Uterus (tissue), 4 donors: ENCODE results near the gene ZNF761. TPM values are rescaled to one million over a fixed set of nuclear protein-coding genes. Genes with fewer than 3 reads are reported as not detected.
A peak's percentile ranks its signal among the peaks of the same experiment; 100 is the strongest.
"Not testable (repeated sequence)": the region's sequence is repeated elsewhere in the genome, so short reads cannot be mapped to it uniquely, and the experiment has no call there.

ENCODE experiments used
- DNase-seq, 2 donors: peaks; one replicate each; pipeline ENCODE4 v3.0.0-alpha.2; 2019 to 2020
- H3K27ac ChIP-seq, 2 donors: fragments of 200-600 bp; sonication (generic); 1 replicate in 1 of 2; 2 replicates in 1 of 2; pipeline ENCODE4 v1.5.1; 2016 to 2018
- H3K27me3 ChIP-seq, 2 donors: fragments of 200-600 bp; sonication (generic); one replicate each; pipeline ENCODE4 v1.5.1; 2018 to 2019; ENCODE audit warnings: control low read depth in 1 of 2
- H3K36me3 ChIP-seq, 2 donors: fragments of 200-600 bp; sonication (generic); one replicate each; pipeline ENCODE4 v1.5.1; 2019; ENCODE audit warnings: control low read depth in 1 of 2
- H3K4me1 ChIP-seq, 2 donors: fragments of 200-600 bp; sonication (generic); one replicate each; pipeline ENCODE4 v1.5.1; 2018 to 2019; ENCODE audit warnings: control low read depth in 1 of 2
- H3K4me3 ChIP-seq, 2 donors: fragments of 200-600 bp; sonication (generic); 1 replicate in 1 of 2; 2 replicates in 1 of 2; pipeline ENCODE4 v1.5.1; 2018 to 2019; ENCODE audit warnings: mild to moderate bottlenecking in 1 of 2
- H3K9me3 ChIP-seq, 2 donors: fragments of 200-600 bp; sonication (generic); one replicate each; pipeline ENCODE4 v1.5.1; 2019; ENCODE audit warnings: control low read depth in 1 of 2
- POLR2A ChIP-seq, 2 donors: fragments of 450-650 bp; IDR thresholded peaks; one replicate each; pipeline ENCODE4 v1.6.1; 2016; ENCODE audit warnings: antibody characterized with exemption in 2 of 2, mild to moderate bottlenecking in 1 of 2, moderate library complexity in 1 of 2
- intact Hi-C: fragments of 100-400 bp; cut with DNase I; formaldehyde crosslinking; loops from one replicate; pipeline ENCODE4 v1.15.1; 2023; ENCODE audit warnings: low total_unique reads
- total RNA-seq, 4 donors: library from RNA; depleted of rRNA in 3 of 4; stranded (reverse); fragments of >200 nt in 3 of 4; gene quantifications; one replicate each; pipeline versions ENCODE4 v1.1.0 to v1.2.4, GENCODE V29; 2014 to 2023
- TF ChIP-seq, protein P1 (sequence below), 4 experiments: fragments of 200-600 bp in 2 of 4; fragments of 450-650 bp in 2 of 4; sonication (generic) in 2 of 4; IDR thresholded peaks; one replicate each; pipeline ENCODE4 v1.5.1; 2016 to 2019; ENCODE audit warnings: antibody characterized with exemption in 4 of 4, mild to moderate bottlenecking in 2 of 4, moderate library complexity in 1 of 4
- donor health status: DM: yes; HTN: yes; CAD: no.

ZNF761 gene
- total RNA-seq, 4 donors from 2014 or later: 4.6 to 16.3 (median 8.8) TPM

DNA sequence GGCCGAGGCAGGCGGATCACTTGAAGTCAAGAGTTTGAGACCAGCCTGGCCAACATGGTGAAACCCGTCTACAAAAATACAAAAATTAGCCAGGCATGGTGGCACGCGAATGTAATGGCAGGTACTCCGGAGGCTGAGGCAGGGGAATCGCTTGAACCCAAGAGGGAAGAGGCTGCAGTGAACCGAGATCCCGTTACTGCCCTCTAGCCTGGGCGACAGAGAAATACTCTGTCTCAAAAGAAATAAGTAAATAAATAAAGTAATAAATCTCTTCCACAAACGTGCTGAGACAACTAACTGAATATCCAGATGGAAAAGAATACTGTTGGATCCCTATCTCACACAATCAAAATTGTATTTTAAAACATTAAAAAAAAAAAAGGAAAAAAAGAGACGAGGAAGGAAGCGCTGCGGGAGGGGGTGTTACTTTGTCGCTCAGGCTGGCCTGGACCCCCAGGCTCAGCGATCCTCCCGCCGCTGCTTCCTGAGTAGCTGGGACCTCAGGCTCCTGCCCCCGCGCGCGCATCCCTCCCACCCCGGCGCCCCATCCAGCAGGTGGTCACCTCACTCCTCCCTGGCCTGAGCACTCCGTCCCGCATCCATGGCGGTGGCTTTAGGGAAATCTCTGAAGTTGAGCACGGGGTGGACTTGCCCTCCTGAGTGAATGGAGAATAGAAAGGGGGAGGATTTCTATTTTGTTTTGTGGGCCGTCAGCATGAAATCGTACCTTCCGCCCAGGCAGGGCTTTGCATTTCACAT is 35.1 kb downstream of the ZNF761 start:
- no peak for TF ChIP-seq POLR2A (IDR thresholded peaks at IDR 0.05)
- TF ChIP-seq, protein P1, sequence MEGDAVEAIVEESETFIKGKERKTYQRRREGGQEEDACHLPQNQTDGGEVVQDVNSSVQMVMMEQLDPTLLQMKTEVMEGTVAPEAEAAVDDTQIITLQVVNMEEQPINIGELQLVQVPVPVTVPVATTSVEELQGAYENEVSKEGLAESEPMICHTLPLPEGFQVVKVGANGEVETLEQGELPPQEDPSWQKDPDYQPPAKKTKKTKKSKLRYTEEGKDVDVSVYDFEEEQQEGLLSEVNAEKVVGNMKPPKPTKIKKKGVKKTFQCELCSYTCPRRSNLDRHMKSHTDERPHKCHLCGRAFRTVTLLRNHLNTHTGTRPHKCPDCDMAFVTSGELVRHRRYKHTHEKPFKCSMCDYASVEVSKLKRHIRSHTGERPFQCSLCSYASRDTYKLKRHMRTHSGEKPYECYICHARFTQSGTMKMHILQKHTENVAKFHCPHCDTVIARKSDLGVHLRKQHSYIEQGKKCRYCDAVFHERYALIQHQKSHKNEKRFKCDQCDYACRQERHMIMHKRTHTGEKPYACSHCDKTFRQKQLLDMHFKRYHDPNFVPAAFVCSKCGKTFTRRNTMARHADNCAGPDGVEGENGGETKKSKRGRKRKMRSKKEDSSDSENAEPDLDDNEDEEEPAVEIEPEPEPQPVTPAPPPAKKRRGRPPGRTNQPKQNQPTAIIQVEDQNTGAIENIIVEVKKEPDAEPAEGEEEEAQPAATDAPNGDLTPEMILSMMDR (IDR thresholded peaks at IDR 0.05): no peak
- H3K9me3 ChIP-seq: no peaks in the 10 kb centered on the region
- no peaks in the 10 kb centered on the region for H3K36me3 ChIP-seq
- H3K4me1 ChIP-seq: peaks cover 0 to 6% of the 10 kb centered on the region in 2 donors
- intact Hi-C loops: no loop called here
- H3K4me3 ChIP-seq: peak overlapping the region; percentile 56 to 61
- peak in 1 of 2 donors; percentile 27 for DNase-seq
- H3K27me3 ChIP-seq: no peaks in the 10 kb centered on the region
- H3K27ac ChIP-seq: peak overlapping the region; percentile 15 to 45

DNA sequence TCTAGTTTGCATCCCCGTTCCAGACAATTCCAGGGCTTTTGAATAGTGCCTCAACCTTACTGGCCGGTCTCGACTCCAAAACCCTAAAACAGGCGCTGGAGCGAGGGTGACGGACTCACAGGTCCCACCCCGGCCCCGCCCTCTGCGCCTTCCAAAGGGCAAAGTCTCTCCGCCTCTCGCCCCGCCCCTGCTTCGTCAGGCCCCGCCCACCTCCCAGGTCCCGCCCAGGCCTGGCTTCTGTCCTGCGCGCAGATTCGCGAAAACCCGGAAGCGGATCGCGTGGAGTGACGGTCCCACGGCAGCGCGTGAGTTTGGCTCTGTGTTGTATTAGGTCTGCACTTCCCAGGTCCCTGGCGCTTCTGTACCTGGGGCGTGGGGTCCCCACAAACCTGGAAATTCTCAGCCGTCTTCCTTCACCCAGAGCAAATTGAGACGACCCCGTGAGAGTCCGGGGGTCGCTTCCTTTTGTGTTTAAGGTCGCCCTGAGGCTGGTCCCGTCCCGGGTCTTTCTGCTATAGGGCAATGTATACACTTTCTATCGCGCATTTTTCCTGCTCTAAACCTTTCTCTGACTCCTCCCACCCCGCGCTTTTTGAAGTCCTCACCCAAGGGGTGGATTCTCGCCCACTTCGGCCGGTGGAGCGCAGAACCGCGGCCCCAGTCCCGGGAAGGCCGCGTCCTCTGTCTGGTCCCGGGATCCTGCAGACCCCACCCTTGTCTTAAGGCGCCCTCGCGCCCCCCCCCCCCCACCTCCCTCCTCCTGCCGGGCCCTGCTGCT is 35.9 kb downstream of the ZNF761 start, which contains the start of gene ZNF813:
ZNF813 (plus strand) TSS at position 249 of the 778 bp plus-strand sequence. CDS start 16,090 bp downstream, outside the sequence.
- Histone ChIP-seq H3K27ac (peak within 1 kb of the TSS; percentile 42 to 65), H3K27me3 (no peaks in the 10 kb centered on the region), H3K9me3 (no peaks in the 10 kb centered on the region), H3K36me3 (no peaks in the 10 kb centered on the region), H3K4me1 (peaks cover 0 to 6% of the 10 kb centered on the region in 2 donors), H3K4me3 (peak within 1 kb of the TSS; percentile 56 to 61)
- intact Hi-C loops: no loop called here
- DNase-seq: peak; percentile 94 to 97
- TF ChIP-seq POLR2A (IDR thresholded peaks at IDR 0.05): peak in 1 of 2 donors; percentile 44
- TF ChIP-seq, protein P1 (IDR thresholded peaks at IDR 0.05): no peak

DNA sequence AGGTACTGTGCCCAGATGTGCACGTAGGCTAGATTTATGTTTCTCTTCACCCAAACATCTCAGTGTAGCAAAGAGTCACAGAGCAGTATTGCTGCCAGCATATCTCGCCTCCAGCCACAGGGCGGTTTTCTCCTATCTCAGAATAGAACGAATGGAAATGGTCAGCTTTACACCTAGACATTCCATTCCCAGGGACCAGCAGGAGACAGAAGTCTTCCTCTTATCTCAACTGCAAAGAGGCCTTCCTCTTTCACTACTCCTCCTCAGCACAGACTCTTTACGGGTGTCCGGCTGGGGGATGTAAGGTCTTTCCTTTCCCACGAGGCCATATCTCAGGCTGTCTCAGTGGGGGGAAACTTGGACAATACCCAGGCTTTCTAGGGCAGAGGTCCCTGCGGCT is 36.8 kb downstream of the ZNF761 start:
- DNase-seq, H3K27me3 ChIP-seq, H3K36me3 ChIP-seq, H3K4me1 ChIP-seq, H3K27ac ChIP-seq, H3K9me3 ChIP-seq, intact Hi-C loops: not testable (repeated sequence)
- H3K4me3 ChIP-seq: peak overlapping the region; percentile 56 to 61

DNA sequence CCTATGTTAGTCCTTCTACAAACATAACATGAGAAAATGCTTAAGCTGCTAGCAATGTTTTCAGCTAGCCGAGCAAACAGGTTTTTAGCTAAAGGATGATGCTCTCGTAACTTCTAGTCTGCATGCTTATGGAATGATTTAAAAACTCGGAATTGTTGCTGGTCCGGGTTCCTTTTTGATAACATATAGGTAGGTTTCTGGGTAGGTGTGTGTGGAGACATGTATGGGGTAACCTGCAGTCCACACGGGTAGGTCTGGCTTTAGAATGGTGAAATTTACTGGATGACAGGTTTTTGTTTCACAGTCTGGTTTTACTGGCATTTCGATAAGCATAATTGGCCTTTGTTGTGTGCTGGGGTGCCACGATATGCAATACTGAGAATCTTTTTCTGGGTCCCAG is 40.1 kb downstream of the ZNF761 start:
- Histone ChIP-seq H3K4me3 (no peak overlapping the region), H3K4me1 (peaks cover 0 to 2% of the 10 kb centered on the region in 2 donors), H3K27ac (no peak overlapping the region), H3K9me3 (no peaks in the 10 kb centered on the region), H3K36me3 (no peaks in the 10 kb centered on the region), H3K27me3 (no peaks in the 10 kb centered on the region)
- intact Hi-C loops: no loop called here
- DNase-seq: no peak
- TF ChIP-seq POLR2A (IDR thresholded peaks at IDR 0.05): no peak
- TF ChIP-seq, protein P1 (IDR thresholded peaks at IDR 0.05): no peak

DNA sequence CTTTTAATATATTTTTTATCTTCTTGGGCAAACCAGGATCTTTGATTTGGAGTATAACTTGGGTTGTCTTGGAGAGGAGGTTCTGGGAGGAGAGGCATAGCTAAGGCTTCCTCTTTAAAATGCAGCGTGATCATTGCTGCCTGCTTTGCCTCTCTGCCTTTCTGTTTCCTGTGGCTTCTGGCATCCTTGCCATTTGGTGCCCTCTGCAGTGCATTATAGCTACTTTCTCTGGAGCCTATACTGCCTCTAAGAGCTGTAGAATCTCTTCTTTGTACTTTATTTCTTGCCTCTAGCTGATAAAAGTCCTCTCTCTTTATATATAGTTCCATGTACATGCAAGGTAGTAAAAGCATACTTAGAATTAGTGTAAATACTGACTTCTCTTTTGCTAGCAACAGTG is 43.0 kb downstream of the ZNF761 start:
- H3K4me3 ChIP-seq, H3K27ac ChIP-seq, H3K27me3 ChIP-seq, intact Hi-C loops, H3K36me3 ChIP-seq, DNase-seq, H3K4me1 ChIP-seq, H3K9me3 ChIP-seq: not testable (repeated sequence)

DNA sequence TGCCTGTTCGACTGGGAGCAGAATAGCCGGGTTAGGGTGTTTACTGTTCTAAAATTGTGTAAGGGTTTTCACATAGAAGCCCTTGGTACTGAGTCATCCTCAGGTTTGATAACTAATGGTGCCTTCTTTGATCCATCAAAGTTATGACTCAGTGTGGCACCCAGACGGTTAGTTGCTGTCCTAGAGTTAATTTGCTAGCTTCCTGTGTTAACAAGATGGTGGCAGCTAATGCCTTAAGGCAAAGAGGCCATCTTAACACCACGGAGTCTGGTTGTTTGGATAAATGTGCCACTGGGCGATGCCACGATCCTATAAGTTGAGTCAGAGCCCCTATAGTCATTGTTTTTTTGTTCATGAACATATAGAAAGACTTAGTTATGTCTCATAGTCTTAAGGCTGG is 43.7 kb downstream of the ZNF761 start:
- H3K27ac ChIP-seq, DNase-seq, H3K27me3 ChIP-seq, H3K4me1 ChIP-seq, H3K4me3 ChIP-seq, H3K9me3 ChIP-seq, H3K36me3 ChIP-seq, intact Hi-C loops: not testable (repeated sequence)

DNA sequence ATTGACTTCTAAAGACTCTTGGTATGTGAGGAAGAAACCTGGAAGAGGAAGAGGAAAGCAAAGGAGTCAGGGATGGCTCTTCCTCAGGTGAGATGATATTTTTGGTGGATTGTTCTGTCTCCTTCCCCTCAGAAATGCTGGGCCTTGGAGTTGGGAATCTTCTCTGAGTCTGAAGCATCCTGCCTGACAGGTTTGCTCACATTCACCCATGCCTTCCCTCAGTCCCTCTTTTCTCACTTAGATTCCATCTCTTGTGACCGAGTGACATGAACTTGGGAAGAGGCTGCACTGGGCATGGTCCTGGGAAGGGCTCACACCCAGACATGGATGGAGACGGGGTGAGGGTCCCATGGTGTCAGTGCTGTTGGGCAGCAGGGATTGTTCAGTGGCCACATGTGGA is 52.0 kb downstream of the ZNF761 start:
- H3K9me3 ChIP-seq, H3K27me3 ChIP-seq, H3K36me3 ChIP-seq, H3K4me1 ChIP-seq, H3K4me3 ChIP-seq, intact Hi-C loops, DNase-seq, H3K27ac ChIP-seq: not testable (repeated sequence)
